ACHN (cell line): Measurements from ENCODE around the gene DGUOK.
A peak's percentile ranks its signal among the peaks of the same experiment; 100 is the strongest.

Experiments
- DNase-seq: peaks from one replicate; pipeline ENCODE4 v3.0.0-alpha.2; 2015
- in situ Hi-C: cut with HindIII; loops from 2 replicates; pipeline ENCODE4 v1.10.0; 2017; ENCODE audit warnings: low sequenced_read_pairs, low pct_ligation_motif_present, low pct_unique_long_range_greater_than_20kb

The DGUOK gene

DNA sequence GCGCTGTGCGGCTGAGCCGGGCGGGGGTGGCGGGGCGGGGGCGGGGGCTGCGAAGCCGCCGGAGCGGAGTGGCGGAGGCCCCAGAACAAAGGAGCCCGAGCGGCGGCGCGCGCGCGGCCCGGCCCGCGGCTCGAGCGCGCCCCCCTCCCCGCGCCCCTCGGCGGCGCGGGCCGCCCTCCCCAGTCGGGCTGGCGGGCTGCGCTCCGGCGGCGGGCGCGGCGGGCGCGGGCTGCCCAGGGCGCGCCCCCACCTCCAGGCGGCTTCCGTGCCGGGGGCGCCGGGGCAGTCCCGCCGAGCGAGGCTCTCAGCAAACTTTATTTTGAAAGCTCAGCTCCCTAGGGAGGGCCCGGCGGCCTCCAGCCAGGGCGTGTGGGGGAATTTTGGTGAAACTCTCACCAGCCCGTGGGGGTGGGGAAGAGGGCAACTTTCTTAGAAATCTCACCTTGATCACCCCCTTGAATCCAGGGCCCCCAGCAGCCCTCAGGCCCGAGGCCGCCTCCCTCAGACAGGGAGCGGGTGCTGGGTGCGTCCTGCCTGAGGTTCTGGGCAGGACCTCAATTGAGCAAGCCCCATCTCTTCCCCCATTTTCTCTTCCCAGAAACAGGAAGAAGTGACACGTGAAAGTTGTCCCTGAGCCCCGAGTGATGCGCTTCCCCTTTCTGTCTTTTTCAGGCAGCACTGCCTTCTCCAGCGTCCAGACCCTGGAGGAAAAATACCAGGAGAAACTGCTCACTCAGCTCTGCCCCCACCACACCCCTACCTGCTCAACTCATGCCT lies 58.8 kb downstream of the DGUOK start:
- DNase-seq: peak; percentile 43
- in situ Hi-C loops: no loop called here

DNA sequence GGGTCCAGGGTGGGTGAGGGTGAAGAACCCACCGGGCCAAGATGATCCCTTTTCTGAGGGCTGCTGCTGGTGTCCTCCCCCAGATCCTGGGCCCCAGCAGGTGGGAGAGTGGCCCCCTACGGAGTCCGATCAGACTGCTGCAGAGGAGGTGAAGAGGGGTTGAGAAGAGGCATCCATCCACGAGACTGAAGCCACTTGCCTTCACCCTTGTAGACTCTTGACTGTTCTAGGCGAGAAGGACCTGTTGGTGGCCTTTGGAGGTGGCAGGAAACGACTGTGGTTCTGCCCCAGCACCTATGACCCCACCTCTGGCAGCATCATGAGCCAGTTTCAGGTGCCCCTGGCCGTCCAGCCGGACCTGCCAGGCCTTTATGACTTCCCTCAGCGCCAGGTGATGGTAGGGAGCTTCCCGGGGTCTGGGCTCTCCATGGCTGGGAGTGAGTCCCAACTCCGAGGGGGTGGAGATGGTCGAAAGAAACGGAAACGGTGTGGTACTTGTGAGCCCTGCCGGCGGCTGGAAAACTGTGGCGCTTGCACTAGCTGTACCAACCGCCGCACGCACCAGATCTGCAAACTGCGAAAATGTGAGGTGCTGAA lies 59.5 kb downstream of the DGUOK start:
- in situ Hi-C loops: no loop called here
- DNase-seq: no peak

DNA sequence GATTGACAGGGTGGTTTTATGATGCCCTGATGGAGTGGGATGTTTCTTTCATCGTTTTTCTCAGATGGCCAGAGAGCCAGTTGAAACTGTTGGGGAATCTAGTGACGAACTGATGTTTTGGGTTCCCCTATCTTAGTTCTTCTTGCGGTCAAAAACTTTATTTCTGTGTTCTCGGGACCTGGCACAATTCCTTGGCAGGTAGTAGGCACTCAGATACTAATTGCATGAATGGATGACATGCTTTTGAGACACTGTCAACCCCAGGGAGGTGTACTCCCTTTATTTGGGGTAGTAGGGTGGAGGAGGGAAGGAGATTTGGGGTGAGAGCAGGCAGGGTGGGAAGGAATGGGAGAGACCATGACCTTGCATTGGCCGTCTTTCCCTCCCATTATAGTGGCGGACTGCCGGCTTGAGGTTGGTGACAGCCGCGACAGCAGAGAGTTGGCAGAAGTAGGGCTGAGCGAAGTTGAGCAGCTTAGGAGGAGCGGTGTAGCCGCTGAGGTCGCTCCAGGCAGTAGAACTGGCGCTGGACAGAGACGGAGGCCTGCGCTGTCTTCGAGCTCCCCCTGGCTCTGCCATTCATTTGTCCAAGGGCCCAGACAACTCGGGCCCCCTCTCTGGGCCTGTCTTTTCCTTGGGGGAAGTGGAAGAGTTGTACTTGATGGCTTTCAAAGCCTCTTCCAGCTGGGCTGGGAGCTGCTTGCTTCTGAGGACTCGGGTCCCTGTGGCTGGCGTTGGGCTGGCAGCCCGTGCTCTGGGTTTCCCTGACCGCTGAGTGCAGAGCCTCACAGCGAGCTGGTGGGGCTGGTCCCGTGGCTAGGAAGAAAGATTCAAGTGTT lies 60.6 kb downstream of the DGUOK start:
- DNase-seq: no peak
- in situ Hi-C loops: no loop called here

DNA sequence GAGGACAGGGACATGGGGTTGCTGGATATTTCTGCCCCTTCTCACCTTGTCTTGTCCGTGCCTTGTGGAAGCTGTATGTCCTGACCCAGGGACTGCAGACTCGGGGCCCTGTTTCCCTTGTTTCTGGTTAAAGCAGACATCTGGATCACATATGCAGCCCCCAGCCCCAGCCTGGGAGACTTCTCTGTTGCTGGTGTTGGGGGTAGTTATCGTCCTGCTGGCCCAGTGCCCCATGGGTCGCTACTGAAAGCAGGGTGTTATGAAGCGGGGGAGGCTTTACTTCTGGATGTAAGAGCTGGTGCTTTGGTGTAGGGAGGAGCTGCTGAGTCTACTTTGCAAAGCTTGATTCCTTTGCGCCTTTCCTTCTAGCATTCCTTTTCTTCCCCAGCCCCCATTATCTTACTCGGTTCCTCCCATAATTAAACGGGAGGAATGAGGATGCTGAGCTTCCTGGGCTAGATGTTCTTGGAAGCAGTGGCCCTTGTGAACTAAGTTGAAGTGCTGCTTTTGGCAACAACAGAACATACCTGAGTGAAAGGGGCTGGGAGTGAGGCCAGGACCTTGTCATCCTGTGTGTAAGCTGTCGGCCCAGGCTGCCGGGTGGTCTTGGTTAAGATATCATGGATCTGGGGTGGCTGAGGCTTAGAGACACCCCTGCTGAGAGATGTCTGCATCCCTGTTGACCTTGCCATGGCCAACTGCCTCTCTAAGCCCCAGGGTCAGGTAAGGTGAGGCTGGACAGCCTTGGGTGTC lies 61.4 kb downstream of the DGUOK start:
- no peak for DNase-seq
- in situ Hi-C loops: no loop called here

DNA sequence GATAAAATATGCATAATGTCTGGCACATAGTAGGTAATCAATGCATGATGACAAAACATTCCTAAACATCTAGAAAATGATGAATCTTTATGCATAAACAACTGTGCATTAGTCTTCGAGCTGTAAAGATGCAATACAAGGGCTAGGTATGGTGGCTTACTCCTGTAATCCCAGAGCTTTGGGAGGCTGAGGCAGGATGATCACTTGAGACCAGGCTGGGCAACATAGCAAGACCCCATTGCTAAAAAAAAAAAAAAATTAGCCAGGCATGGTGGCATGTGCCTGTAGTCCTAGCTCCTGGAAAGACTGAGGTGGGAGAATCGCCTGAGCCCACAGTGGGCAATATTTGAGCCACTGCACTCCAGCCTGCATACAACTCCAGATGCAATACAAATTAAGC lies 63.3 kb downstream of the DGUOK start:
- in situ Hi-C loops: no loop called here
- DNase-seq: no peak

DNA sequence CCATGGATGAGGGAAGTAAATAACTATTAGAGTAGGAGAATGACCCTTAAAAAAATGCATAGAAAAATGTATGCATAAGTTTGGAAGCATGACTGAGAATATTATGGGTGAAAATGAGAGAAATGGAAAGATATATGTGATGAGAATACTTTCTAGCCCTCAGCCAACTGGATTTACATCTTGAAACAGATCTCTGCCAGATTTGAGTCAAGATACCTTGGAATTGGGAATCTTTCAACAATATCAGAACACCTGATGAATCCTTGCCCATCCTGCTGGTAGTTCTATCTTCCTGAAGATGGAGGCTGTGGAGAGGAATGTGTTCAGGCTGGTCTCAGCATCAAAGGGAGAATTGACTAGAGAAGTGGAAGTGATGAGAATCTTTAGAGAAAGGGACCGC lies 63.9 kb downstream of the DGUOK start:
- DNase-seq: no peak
- in situ Hi-C loops: no loop called here

DNA sequence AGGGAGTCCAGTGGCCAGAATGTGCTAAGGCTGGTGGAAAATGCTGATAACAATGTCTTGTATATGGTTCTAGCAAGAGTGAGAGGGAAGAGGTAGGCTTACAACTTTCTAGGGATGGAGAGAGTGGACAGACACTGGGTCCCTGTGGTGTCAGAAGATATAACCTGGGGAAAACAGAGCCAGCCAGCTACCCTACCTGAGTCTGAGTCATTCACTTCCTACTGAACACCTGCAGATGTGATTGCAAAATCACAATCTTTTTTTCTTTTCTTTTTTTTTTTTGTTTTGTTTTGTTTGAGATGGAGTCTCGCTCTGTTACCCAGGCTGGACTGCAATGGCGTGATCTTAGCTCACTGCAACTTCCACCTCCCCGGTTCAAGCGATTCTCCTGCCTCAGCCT lies 65.4 kb downstream of the DGUOK start:
- no peak for DNase-seq
- in situ Hi-C loops: no loop called here

DNA sequence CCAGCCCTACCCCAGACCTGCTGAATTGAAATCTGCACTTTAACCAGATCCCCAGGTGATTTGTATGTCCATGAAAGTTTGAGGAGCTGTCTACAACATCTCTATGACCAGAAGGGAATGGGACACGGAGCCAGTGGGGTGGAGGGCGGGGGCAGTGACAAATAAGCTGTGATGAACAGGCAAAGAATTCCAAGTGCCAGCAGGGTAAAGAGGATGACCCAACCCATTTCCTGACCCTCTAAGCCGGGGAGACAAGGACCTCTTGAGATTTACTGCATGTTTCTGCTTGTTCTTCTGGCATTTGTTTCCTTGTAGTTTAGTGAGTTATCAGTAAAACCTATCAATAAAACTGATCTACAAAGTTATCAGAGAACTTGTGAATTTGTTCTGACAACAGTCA lies 66.7 kb downstream of the DGUOK start:
- in situ Hi-C loops: no loop called here

DNA sequence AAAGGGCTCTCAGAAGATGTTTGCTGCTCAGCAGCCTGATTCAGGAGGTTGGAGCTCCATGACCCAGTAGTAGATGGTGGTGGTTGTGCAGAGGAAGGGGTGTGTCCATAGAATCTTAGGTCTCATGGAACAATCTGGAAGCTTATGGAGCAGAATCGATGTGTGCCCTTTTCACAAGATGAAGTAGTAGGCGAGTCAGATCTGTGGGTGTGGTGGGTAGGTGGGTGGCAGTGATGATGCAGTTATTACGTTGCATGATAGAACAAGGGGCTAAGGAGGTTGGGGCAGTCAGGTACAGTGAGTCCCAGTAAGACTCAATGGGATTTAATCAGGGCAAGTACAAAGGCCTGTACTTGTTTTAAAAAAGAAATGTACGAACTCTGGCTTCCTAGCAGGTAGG lies 67.1 kb downstream of the DGUOK start:
- in situ Hi-C loops: no loop called here
- DNase-seq: no peak

More for the DNA sequence above, 66.7 kb downstream of the DGUOK start:
- no peak for DNase-seq

DNA sequence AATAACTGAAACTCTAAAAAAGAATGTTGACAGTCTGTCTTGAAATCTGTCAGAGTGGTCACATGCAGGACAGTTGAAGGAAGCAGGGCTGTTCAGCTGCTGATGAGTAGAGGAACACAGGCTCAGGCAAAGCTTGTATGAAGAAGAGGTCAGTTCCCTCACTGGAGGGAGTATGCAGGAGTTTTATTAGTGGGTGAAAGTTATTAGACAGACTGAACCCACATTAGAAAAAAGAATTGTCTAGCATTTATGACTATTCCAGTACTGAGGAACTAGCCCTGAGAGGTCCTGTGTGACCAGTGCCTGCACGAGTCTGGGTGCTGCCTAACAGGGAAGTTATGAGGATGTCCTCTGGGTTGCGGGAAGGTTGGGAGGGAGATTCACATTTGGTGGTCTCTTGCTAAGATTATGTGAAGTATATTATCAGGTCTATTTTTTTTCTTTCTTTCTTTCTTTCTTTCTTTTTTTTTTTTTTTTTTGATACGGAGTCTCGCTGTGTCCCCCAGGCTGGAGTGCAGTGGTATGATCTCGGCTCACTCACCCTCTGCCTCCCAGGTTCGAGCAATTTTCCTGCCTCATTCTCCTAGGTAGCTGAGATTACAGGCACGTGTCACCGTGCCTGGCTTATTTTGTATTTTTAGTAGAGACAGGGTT lies 67.6 kb downstream of the DGUOK start:
- in situ Hi-C loops: no loop called here
- no peak for DNase-seq

DNA sequence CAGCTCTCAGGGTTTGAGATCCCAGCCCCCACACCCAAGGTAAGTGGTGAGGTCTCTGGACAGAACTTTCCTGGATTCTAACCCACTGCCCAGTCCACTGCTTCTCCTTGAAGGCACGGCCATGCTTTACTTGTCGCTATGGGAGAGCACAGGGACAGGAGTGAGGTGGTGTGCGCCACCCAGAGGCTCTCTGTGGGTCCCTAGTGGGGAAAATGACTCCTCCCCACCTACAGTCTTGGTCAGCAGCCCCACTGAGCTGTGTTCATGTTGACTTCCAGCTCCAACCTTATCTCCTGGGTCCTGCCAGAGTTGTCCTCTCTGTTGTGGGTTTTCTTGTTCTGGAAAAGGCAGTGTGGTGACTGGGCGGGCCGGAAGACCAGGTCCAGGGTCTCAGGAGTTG lies 69.1 kb downstream of the DGUOK start:
- in situ Hi-C loops: no loop called here
- DNase-seq: no peak

DNA sequence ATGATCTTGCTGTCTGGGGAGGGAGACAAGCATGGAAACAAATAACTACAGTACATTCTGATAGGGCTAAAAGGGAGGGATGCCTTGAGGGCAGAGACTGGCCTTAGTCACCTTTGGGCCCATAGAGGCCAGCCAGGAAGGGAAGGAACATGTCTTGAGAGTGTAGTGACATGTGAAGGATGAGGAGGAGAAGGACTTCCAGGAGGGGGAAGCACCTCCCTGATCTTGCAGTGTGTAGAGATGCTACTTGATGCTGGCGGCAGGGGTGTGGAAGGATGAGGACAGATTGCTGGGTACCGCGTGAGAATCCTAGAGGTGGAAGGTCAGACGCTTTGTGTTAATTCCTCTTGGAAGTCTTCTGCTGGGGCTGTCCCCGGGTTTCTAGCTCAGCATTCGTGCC lies 71.1 kb downstream of the DGUOK start:
- in situ Hi-C loops: no loop called here
- DNase-seq: no peak

DNA sequence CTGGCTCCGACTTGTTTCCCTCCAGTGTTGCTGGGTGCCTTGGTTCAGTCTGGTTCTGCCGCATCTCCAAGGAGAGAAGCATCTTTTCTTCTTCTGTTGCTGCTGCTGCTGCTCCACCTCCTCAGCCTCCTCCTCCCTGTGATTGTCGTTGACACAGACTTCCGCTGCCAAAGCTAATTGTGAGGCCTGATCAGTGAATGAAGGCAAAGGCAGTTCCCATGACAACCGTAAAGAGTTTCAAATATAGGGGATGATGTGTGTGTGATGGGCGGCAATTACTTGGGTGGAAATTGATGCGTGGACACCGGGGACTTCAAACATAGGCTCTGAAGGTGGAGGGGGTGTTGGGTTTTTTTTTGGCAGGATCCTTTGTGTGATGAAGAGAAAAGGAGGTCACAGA lies 71.8 kb downstream of the DGUOK start:
- in situ Hi-C loops: no loop called here
- DNase-seq: no peak

DNA sequence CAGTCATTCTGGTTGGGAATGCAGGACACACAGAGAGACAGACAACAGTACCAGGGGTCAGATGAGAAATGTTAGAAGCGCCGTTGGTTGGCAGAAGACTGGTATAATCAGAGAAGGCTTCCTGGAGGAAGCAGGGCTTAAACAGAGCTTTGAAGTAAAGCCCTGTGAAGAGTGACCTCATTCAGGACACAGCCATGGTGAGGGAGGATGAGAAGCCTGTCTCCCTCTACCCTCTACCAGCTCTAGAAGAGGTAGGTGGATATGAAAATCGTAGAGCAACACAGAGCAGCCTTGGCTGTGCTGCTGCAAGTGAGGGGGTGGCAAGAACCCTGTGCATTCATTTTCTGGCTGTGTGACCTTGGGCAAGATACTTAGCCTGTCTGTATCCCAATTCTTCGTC lies 72.3 kb downstream of the DGUOK start:
- DNase-seq: no peak
- in situ Hi-C loops: no loop called here

DNA sequence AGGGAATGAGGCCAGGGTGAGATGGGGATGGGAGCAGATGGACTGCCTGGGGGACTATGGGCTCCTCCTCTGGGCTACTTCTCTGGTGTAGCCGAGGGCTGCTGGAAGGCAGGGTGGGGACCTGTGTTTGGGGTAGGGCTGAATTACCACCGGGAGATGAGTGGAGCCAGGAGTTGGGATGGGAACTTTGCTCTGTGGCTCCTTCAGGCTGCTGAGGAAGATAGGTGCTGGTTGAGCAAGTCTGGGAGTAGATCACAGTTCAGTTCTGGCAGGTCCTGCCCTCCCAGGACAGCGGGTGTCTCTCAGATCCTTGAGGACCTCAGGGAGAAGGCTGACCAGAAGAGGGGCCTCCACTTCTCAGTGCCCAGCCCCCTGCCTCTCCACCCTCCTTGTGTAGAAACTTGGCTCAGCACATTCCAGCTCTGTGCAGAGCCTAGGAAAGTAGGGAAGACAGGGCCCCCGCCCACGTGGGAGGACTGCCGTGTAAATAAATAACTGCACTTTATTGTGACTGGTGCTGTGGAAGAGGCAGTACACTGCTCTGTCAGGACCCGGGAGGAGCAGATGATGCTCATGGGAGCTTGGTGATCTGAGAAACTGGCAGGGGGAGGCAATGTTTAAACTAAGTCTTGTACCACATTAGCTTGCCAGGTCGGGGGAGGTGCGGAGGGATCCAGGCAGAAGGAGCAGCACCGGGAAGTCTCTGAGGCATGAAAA lies 73.4 kb downstream of the DGUOK start:
- in situ Hi-C loops: no loop called here
- peak; percentile 49 for DNase-seq

DNA sequence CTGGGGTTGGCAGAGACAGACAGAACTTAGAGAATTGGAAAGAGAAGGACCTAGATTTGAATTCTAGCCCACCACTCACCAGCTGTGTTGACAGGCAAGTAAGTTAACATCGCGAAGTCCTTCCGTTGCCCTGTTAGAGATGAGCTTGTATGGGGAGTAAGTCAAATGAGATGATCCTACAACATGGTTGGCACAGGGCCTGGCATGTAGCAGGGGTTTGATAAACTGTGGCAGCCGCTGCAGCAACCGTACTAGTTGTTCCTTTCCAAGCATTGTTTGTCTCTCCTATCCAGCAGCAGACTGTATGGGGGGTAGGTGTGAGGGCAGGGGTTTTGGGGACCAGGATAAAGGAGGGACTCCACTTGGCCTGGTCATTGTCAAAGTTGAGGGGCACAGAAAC lies 74.0 kb downstream of the DGUOK start:
- DNase-seq: no peak
- in situ Hi-C loops: no loop called here

DNA sequence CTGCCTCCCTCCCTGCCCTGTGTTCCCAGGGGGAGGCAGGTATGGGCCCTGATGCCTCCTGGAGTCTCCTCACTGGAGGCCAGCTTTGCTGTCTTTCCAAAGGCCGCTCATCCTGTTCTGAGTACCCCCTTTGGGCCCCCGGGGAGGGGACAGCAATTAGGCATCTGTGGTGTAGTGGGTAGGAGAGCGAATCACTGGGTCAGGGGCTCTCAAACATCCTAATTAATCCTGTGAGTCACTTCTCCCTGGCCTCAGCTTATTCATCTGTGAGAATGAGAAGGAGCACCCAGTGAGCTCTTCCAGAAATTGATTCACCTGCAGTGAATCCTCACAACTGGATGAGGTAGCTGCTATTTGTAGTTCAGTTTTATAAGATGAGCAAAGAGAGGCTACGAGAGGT lies 74.4 kb downstream of the DGUOK start:
- no peak for DNase-seq
- in situ Hi-C loops: no loop called here
